ENCODE data around the gene SLC9A1.

DNA sequence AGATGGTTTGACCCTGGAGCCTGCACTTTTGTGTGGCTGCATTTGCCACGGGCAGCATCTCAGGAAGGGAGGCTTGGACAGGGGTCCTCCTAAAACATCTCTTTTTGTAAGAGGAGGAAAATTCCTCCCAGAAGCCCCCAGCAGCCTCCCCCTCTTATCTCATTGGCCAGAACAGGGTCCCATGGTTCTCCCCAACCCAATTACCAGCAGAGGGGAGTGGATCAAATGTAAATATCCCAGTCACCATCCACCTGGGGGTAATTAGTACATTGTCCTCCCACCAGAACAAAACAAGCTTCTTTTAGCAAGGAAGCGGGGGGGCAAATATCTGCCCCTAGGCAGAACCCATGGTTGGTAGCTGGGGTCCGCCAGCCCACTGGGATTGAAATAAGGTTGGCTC is 97.5 kb downstream of the SLC9A1 start:
- TF ChIP-seq POLR2A (IDR thresholded peaks at IDR 0.05) (no peak), CTCF (IDR thresholded peaks at IDR 0.05) (no peak)

Data from adrenal gland (tissue), 5 donors.